ENCODE measurements around the gene UTS2B.

The UTS2B gene

GRCh38 chr3:191320316-191320715, 10.0 kb downstream of the UTS2B start:
- DNase-seq = no peak

GRCh38 chr3:191316876-191317603, 13.3 kb downstream of the UTS2B start:
- no peak for DNase-seq

- DNase-seq = no peak
These were observed 16.1 kb downstream of the UTS2B start for GRCh38 chr3:191314109-191314728.

- no peak for DNase-seq
These were observed 17.0 kb downstream of the UTS2B start for GRCh38 chr3:191313296-191313695.

GRCh38 chr3:191307341-191307740, 23.0 kb downstream of the UTS2B start:
- no peak for DNase-seq

GRCh38 chr3:191306428-191306827, 23.9 kb downstream of the UTS2B start:
- no peak for DNase-seq

GRCh38 chr3:191303596-191303995, 26.7 kb downstream of the UTS2B start:
- DNase-seq = no peak

GRCh38 chr3:191302451-191302850, 27.9 kb downstream of the UTS2B start:
- no peak for DNase-seq

GRCh38 chr3:191301782-191302411, 28.4 kb downstream of the UTS2B start:
- no peak for DNase-seq

- no peak for DNase-seq
These were observed 29.3 kb downstream of the UTS2B start for GRCh38 chr3:191301017-191301416.

- no peak for DNase-seq
These were observed 29.9 kb downstream of the UTS2B start for GRCh38 chr3:191300422-191300821.

- DNase-seq = no peak
These were observed 31.5 kb downstream of the UTS2B start for GRCh38 chr3:191298846-191299245.

GRCh38 chr3:191296041-191296541, 34.2 kb downstream of the UTS2B start:
- no peak for DNase-seq

GRCh38 chr3:191294291-191294690, 36.0 kb downstream of the UTS2B start:
- no peak for DNase-seq

GRCh38 chr3:191292243-191293015, 37.9 kb downstream of the UTS2B start:
- no peak for DNase-seq

GRCh38 chr3:191290311-191291025, 39.9 kb downstream of the UTS2B start:
- no peak for DNase-seq

- DNase-seq = no peak
These were observed 46.9 kb downstream of the UTS2B start for GRCh38 chr3:191283400-191283799.

- no peak for DNase-seq
These were observed 47.8 kb downstream of the UTS2B start for GRCh38 chr3:191282251-191283185.

- DNase-seq = no peak
These were observed 49.4 kb downstream of the UTS2B start for GRCh38 chr3:191280882-191281281.

- DNase-seq = no peak
These were observed 50.2 kb downstream of the UTS2B start for GRCh38 chr3:191280111-191280510.

GRCh38 chr3:191275751-191276150, 54.6 kb downstream of the UTS2B start:
- no peak for DNase-seq

All from GOT3 (cell line).